WERI-Rb-1 (cell line): ENCODE measurements around the gene ISL2.

Source experiments
- DNase-seq: peaks from one replicate; pipeline ENCODE4 v3.0.0-alpha.2; 2020
- H3K27ac ChIP-seq: fragments of 250-450 bp; sonication (Bioruptor Pico); 2 replicates; pipeline ENCODE4 v1.5.1; 2020; ENCODE audit warnings: mild to moderate bottlenecking, moderate library complexity
- H3K27me3 ChIP-seq: fragments of 250-450 bp; sonication (Bioruptor Pico); 2 replicates; pipeline ENCODE4 v1.5.1; 2021; ENCODE audit warnings: mild to moderate bottlenecking, low read depth, moderate library complexity; ENCODE audit not compliant: insufficient read depth, severe bottlenecking
- H3K36me3 ChIP-seq: fragments of 250-450 bp; sonication (Bioruptor Pico); 2 replicates; pipeline ENCODE4 v1.5.1; 2020; ENCODE audit warnings: mild to moderate bottlenecking, moderate library complexity
- H3K4me3 ChIP-seq: 2 replicates; pipeline ENCODE4 v1.5.1; 2011; ENCODE audit warnings: low read depth, mild to moderate bottlenecking, control low read depth, low read length
- H3K9me3 ChIP-seq: fragments of 250-450 bp; sonication (Bioruptor Pico); 2 replicates; pipeline ENCODE4 v1.5.1; 2021; ENCODE audit warnings: mild to moderate bottlenecking, moderate library complexity; ENCODE audit not compliant: severe bottlenecking
- CTCF ChIP-seq: IDR thresholded peaks from 2 replicates; pipeline ENCODE4 v1.5.1; 2011; ENCODE audit warnings: low read depth, mild to moderate bottlenecking, control low read depth, inconsistent platforms, low read length

ISL2 gene

GRCh38 chr15:76342382-76343201 is 6.0 kb downstream of the ISL2 start:
- H3K36me3 ChIP-seq: peaks cover 85% of the 10 kb centered on the region
- TF ChIP-seq CTCF: no peak
- H3K27ac ChIP-seq: peak overlapping the region; percentile 97
- H3K4me3 ChIP-seq: peak overlapping the region; percentile 96
- peak; percentile 65 for DNase-seq
- H3K9me3 ChIP-seq: no peaks in the 10 kb centered on the region
- H3K27me3 ChIP-seq: no peaks in the 10 kb centered on the region

DNA sequence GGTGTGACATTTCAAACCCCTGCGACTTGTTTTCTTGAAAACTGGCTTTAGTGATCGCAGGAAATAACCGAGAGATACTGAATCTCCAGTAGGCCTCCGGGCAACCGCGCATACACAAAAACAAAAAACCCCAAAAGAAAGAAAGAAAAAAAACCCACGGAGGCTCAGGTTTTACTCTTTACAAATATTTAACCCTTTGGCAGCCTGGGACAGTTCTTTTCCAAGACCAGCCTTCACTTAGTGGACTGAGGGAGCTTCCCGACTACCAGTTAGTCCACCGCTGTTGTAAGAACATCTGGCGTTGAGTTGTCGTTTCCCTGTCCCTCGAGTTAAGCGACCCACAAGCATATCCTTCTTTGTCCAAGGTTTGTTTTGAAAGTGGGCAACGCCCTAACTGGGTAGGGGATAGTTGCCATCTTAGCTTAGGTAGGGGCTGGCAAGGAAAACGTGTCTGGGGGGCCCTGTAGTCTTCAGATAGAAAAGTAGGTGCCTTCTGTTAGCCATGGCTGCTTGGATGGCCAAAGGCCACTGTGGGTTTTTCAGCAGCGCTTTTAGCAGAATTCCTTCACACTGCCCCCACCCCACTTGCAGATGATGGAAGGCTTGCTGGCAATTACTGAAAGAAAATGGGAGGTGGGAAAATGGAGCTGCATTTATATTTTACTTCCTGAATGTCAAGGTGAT is 6.9 kb downstream of the ISL2 start:
- no peaks in the 10 kb centered on the region for H3K27me3 ChIP-seq
- DNase-seq: no peak
- peak overlapping the region; percentile 32 for H3K4me3 ChIP-seq
- no peaks in the 10 kb centered on the region for H3K9me3 ChIP-seq
- TF ChIP-seq CTCF: no peak
- peak overlapping the region; percentile 97 for H3K27ac ChIP-seq
- H3K36me3 ChIP-seq: peaks cover 84% of the 10 kb centered on the region

GRCh38 chr15:76344893-76345582 is 8.5 kb downstream of the ISL2 start:
- Histone ChIP-seq H3K9me3 (no peaks in the 10 kb centered on the region), H3K27ac (peak overlapping the region; percentile 97), H3K4me3 (peak overlapping the region; percentile 76), H3K27me3 (no peaks in the 10 kb centered on the region), H3K36me3 (peaks cover 69% of the 10 kb centered on the region)
- no peak for DNase-seq
- no peak for TF ChIP-seq CTCF

- H3K9me3 ChIP-seq: no peaks in the 10 kb centered on the region
- DNase-seq: no peak
- peak overlapping the region; percentile 76 for H3K4me3 ChIP-seq
- no peak for TF ChIP-seq CTCF
- peaks cover 64% of the 10 kb centered on the region for H3K36me3 ChIP-seq
- peak overlapping the region; percentile 97 for H3K27ac ChIP-seq
- H3K27me3 ChIP-seq: no peaks in the 10 kb centered on the region
Observed at GRCh38 chr15:76345583-76345879, 9.0 kb downstream of the ISL2 start.

GRCh38 chr15:76345880-76346668 is 9.5 kb downstream of the ISL2 start:
- Histone ChIP-seq H3K36me3 (peaks cover 59% of the 10 kb centered on the region), H3K27me3 (no peaks in the 10 kb centered on the region), H3K4me3 (peak overlapping the region; percentile 76), H3K27ac (peak overlapping the region; percentile 97), H3K9me3 (no peaks in the 10 kb centered on the region)
- TF ChIP-seq CTCF: no peak
- peak; percentile 91 for DNase-seq
